PC-3 (cell line): ENCODE data around the gene SH3PXD2B. TPM values are rescaled to one million over a fixed set of nuclear protein-coding genes. Genes with fewer than 3 reads are reported as not detected.
A peak's percentile ranks its signal among the peaks of the same experiment; 100 is the strongest.

Experiments used
- ATAC-seq: fragments of 200-7000 bp; cut with Tn5 transposase; 2 replicates; pipeline ENCODE4 v1.9.1; 2020; ENCODE audit warnings: mild to moderate bottlenecking, moderate library complexity
- BruUV-seq: library from RNA; stranded (reverse); fragments of 400-500 nt; replicated peaks from 2 replicates; lab custom pipeline; 2021; lab: Mats Ljungman, UMichigan
- CTCF ChIA-PET: fragments of 300-600 bp; sonication (Branson Sonifier 250); formaldehyde crosslinking; loops from one replicate; lab custom pipeline; 2022; ENCODE audit warnings: antibody characterized with exemption; lab: Charles Lee
- POLR2A ChIA-PET: fragments of 300-600 bp; sonication (Branson Sonifier 250); formaldehyde crosslinking; loops from one replicate; lab custom pipeline; 2022; ENCODE audit warnings: antibody characterized with exemption; ENCODE audit not compliant: unreplicated experiment; lab: Charles Lee
- DNase-seq: peaks from one replicate; pipeline ENCODE4 v3.0.0-alpha.2; 2015
- H2AFZ ChIP-seq: fragments of 300-600 bp; sonication (generic); 2 replicates; pipeline ENCODE4 v1.6.0; 2016; ENCODE audit warnings: antibody characterized with exemption, low read length
- H3F3A ChIP-seq: fragments of 300-600 bp; sonication (generic); one replicate; pipeline ENCODE4 v1.6.0; 2017; ENCODE audit warnings: antibody characterized with exemption, low read length, control low read depth, mild to moderate bottlenecking; ENCODE audit not compliant: unreplicated experiment
- H3K27ac ChIP-seq: fragments of 300-600 bp; sonication (generic); 2 replicates; pipeline ENCODE4 v1.5.1; 2016; ENCODE audit warnings: mild to moderate bottlenecking, low read length
- H3K27me3 ChIP-seq: fragments of 300-600 bp; sonication (generic); 2 replicates; pipeline ENCODE4 v1.6.1; 2016; ENCODE audit warnings: low read length, mixed read lengths
- H3K36me3 ChIP-seq: fragments of 300-600 bp; sonication (generic); 2 replicates; pipeline ENCODE4 v1.6.1; 2016; ENCODE audit warnings: low read depth, mixed run types, low read length, mixed read lengths
- H3K4me1 ChIP-seq: fragments of 300-600 bp; sonication (generic); 2 replicates; pipeline ENCODE4 v1.5.1; 2016; ENCODE audit warnings: low read length; ENCODE audit not compliant: insufficient read depth
- H3K4me2 ChIP-seq: fragments of 300-600 bp; sonication (generic); 2 replicates; pipeline ENCODE4 v1.6.0; 2016; ENCODE audit warnings: low read length
- H3K4me3 ChIP-seq: fragments of 300-600 bp; sonication (generic); 2 replicates; pipeline ENCODE4 v1.5.1; 2016; ENCODE audit warnings: mild to moderate bottlenecking, low read length, mixed read lengths
- H3K79me2 ChIP-seq: fragments of 300-600 bp; sonication (generic); 2 replicates; pipeline ENCODE4 v1.6.1; 2017; ENCODE audit warnings: low read length, mixed read lengths
- H3K9ac ChIP-seq: fragments of 300-600 bp; sonication (generic); 2 replicates; pipeline ENCODE4 v1.6.0; 2016; ENCODE audit warnings: mild to moderate bottlenecking, low read length
- H3K9me2 ChIP-seq: fragments of 300-600 bp; sonication (generic); replicated peaks from 2 replicates; pipeline ENCODE4 v1.6.1; 2016; ENCODE audit warnings: mixed run types, low read length, mixed read lengths
- H3K9me3 ChIP-seq: fragments of 300-600 bp; sonication (generic); 2 replicates; pipeline ENCODE4 v1.6.1; 2016; ENCODE audit warnings: low read length, mixed read lengths
- H4K20me1 ChIP-seq: fragments of 300-600 bp; sonication (generic); 2 replicates; pipeline ENCODE4 v1.6.1; 2016; ENCODE audit warnings: low read length, mixed read lengths
- EZH2 ChIP-seq: fragments of 300-600 bp; sonication (generic); IDR thresholded peaks from one replicate; pipeline ENCODE4 v1.6.1; 2017; ENCODE audit warnings: antibody characterized with exemption, mild to moderate bottlenecking, low read length; ENCODE audit not compliant: unreplicated experiment
- EZH2phosphoT487 ChIP-seq: fragments of 300-600 bp; sonication (generic); IDR thresholded peaks from 2 replicates; pipeline ENCODE4 v1.6.1; 2018; ENCODE audit warnings: mild to moderate bottlenecking, antibody characterized with exemption, low read length, borderline replicate concordance
- intact Hi-C: fragments of 100-400 bp; cut with micrococcal nuclease; formaldehyde crosslinking; loops from 2 replicates; pipeline ENCODE4 v1.9.0; 2023
- total RNA-seq: library from RNA; depleted of rRNA; stranded (reverse); fragments of >200 nt; gene quantifications from 2 replicates; pipeline ENCODE4 v1.2.3, GENCODE V29; 2014
- TF ChIP-seq, protein P1 (sequence below): fragments of 300-600 bp; sonication (generic); conservative IDR thresholded peaks from 2 replicates; pipeline ENCODE4 v1.5.1; 2017; ENCODE audit warnings: antibody characterized with exemption, low read depth, mild to moderate bottlenecking, low read length

Gene SH3PXD2B
- total RNA-seq, 1 experiment from 2014 or later: 9.8 TPM

DNA sequence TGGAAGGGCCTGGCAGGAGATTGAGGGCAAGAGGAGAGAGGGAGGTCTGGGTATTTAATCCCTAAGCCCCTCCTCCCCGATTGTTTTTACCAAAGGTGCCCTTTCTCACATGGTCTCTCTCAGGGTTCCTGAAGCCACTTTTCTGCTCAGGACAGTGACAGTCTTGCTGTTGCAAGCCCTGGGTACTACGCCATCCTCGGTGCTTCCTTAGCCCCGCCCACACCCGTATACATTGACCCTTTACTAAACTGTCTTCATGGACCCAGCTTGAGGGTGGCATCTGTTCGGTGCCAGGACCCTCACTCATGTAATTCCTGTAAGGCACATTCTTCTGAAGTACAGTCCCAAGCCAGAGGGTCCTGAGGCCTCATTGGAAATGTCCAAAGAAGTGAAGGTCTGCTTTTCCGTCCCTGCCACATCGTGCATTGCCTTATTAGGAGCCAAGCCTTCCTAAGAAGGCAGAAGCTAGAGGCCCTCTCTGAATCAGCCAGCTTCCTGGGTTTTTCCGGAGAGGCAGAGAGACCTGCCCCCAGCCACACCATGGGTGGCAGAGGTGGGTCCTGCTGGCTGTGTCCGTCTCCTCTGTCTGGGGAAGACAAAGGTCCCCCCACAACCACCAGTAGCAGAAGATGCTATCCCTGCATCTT is 1.9 kb upstream of the SH3PXD2B start:
- H3K4me3 ChIP-seq: no peak overlapping the region
- no peak overlapping the region for H2AFZ ChIP-seq
- no peak for DNase-seq
- intact Hi-C loops: loop anchor here (10.0 kb wide), 1 partner anchor 171 kb away; the partner anchor contains the start of gene UBTD2
- TF ChIP-seq EZH2phosphoT487: no peak
- TF ChIP-seq, protein P1, sequence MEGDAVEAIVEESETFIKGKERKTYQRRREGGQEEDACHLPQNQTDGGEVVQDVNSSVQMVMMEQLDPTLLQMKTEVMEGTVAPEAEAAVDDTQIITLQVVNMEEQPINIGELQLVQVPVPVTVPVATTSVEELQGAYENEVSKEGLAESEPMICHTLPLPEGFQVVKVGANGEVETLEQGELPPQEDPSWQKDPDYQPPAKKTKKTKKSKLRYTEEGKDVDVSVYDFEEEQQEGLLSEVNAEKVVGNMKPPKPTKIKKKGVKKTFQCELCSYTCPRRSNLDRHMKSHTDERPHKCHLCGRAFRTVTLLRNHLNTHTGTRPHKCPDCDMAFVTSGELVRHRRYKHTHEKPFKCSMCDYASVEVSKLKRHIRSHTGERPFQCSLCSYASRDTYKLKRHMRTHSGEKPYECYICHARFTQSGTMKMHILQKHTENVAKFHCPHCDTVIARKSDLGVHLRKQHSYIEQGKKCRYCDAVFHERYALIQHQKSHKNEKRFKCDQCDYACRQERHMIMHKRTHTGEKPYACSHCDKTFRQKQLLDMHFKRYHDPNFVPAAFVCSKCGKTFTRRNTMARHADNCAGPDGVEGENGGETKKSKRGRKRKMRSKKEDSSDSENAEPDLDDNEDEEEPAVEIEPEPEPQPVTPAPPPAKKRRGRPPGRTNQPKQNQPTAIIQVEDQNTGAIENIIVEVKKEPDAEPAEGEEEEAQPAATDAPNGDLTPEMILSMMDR: no peak
- TF ChIP-seq EZH2: no peak
- H3K79me2 ChIP-seq: no peaks in the 10 kb centered on the region
- no peaks in the 10 kb centered on the region for H3F3A ChIP-seq
- H3K27ac ChIP-seq: no peak overlapping the region
- BruUV-seq: no TSS peak
- no peaks in the 10 kb centered on the region for H4K20me1 ChIP-seq
- no peak for ATAC-seq
- H3K4me1 ChIP-seq: peaks cover 32% of the 10 kb centered on the region
- H3K36me3 ChIP-seq: no peaks in the 10 kb centered on the region
- no peaks in the 10 kb centered on the region for H3K27me3 ChIP-seq
- no peak overlapping the region for H3K9ac ChIP-seq
- POLR2A ChIA-PET: no interaction called here
- H3K9me2 ChIP-seq: no peaks in the 10 kb centered on the region
- no peaks in the 10 kb centered on the region for H3K9me3 ChIP-seq
- no peak overlapping the region for H3K4me2 ChIP-seq
- CTCF ChIA-PET: no interaction called here

DNA sequence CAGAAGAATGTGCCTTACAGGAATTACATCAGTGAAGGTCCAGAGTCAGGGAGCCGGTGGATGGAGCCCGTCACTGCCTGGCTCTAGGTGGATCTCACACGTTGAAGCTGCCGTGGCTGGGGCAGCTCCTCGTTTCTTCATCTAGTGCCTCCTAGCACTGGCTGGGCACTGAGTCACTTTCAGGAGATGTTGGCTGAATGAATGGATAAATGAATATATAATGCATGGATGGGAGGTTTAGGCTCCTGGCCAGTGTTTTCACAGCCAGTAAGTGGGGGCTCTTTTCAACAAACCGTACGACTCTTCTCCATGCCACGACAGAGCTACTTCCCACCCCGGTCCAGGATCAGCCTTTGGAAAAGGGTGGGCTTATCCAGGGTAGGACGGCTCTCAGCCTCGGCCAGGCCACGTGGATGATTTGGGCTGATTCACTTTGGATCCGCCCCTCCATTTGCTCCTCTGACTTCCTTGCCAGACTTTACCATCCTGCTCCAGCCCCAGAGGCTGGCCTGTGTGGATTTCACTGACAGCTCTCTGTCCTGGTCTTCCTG is 1.3 kb upstream of the SH3PXD2B start:
- ChIA-PET POLR2A (no interaction called here), CTCF (no interaction called here)
- H3K36me3 ChIP-seq: no peaks in the 10 kb centered on the region
- intact Hi-C loops: loop anchor here (10.0 kb wide), 1 partner anchor 171 kb away; the partner anchor contains the start of gene UBTD2
- ATAC-seq (no peak), DNase-seq (no peak)
- H2AFZ ChIP-seq: 0 out of 2 replicates have a peak overlapping the region, but pooled peaks have one; percentile 91
- no peaks in the 10 kb centered on the region for H3K27me3 ChIP-seq
- H3K4me3 ChIP-seq: no peak overlapping the region
- no peak overlapping the region for H3K27ac ChIP-seq
- TF ChIP-seq, protein P1: no peak
- TF ChIP-seq EZH2: no peak
- no peak for TF ChIP-seq EZH2phosphoT487
- no peaks in the 10 kb centered on the region for H3K9me3 ChIP-seq
- no TSS peak for BruUV-seq
- no peaks in the 10 kb centered on the region for H3K9me2 ChIP-seq
- no peak overlapping the region for H3K9ac ChIP-seq
- H3K4me1 ChIP-seq: peaks cover 34% of the 10 kb centered on the region
- H3K4me2 ChIP-seq: no peak overlapping the region
- no peaks in the 10 kb centered on the region for H3F3A ChIP-seq
- no peaks in the 10 kb centered on the region for H4K20me1 ChIP-seq
- no peaks in the 10 kb centered on the region for H3K79me2 ChIP-seq

DNA sequence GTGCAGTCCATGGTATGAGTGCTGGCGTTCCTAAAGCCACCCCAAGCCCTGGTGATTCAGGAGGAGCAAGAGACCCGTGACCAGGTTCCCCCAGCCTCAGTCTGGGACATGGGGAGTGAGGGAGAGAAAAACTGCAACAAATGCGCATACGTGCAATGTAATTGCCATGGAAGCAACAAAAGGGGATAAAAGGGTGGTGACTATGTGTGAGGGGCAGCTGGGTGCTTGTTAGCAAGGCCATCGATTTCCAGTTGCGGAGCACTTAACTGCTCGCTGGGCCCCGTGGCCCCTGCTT is 709 bp upstream of the SH3PXD2B start:
- no peaks in the 10 kb centered on the region for H3F3A ChIP-seq
- CTCF ChIA-PET: no interaction called here
- peak overlapping the region; percentile 78 for H3K4me2 ChIP-seq
- no peak for DNase-seq
- intact Hi-C loops: loop anchor here (10.0 kb wide), 1 partner anchor 170 kb away; the partner anchor contains the start of gene UBTD2
- no peak overlapping the region for H3K27ac ChIP-seq
- no peaks in the 10 kb centered on the region for H3K9me3 ChIP-seq
- ATAC-seq: no peak
- H3K9me2 ChIP-seq: no peaks in the 10 kb centered on the region
- TSS peak; percentile 66 for BruUV-seq
- no peaks in the 10 kb centered on the region for H3K36me3 ChIP-seq
- peaks cover 34% of the 10 kb centered on the region for H3K4me1 ChIP-seq
- H3K4me3 ChIP-seq: peak overlapping the region; percentile 67
- no peak for TF ChIP-seq EZH2
- no peak for TF ChIP-seq EZH2phosphoT487
- TF ChIP-seq, protein P1: no peak
- no peaks in the 10 kb centered on the region for H4K20me1 ChIP-seq
- POLR2A ChIA-PET: no interaction called here
- no peaks in the 10 kb centered on the region for H3K79me2 ChIP-seq
- peak overlapping the region; percentile 39; the same call in 1 of the 2 replicates for H3K9ac ChIP-seq
- H2AFZ ChIP-seq: peak overlapping the region; percentile 91
- no peaks in the 10 kb centered on the region for H3K27me3 ChIP-seq
